PFSK-1 (cell line): ENCODE measurements around the gene RCSD1.

Source experiments
- FOXP2 ChIP-seq: optimal IDR thresholded peaks from 2 replicates; pipeline ENCODE3; 2011; ENCODE audit warnings: borderline replicate concordance, control low read depth, inconsistent platforms; ENCODE audit not compliant: insufficient read depth; ENCODE audit errors: extremely low read length, extremely low read depth
- POLR2AphosphoS5 ChIP-seq: IDR thresholded peaks from 2 replicates; pipeline ENCODE4 v1.6.1; 2012; ENCODE audit warnings: low read depth, mild to moderate bottlenecking, control low read depth, low read length, moderate library complexity
- SIN3A ChIP-seq: IDR thresholded peaks from 2 replicates; pipeline ENCODE4 v1.6.1; 2012; ENCODE audit warnings: mild to moderate bottlenecking, low read length, moderate library complexity, borderline replicate concordance; ENCODE audit not compliant: insufficient read depth
- TAF1 ChIP-seq: IDR thresholded peaks from 2 replicates; pipeline ENCODE4 v1.6.1; 2012; ENCODE audit warnings: low read length, control low read depth, borderline replicate concordance; ENCODE audit not compliant: insufficient read depth
- TF ChIP-seq, protein P1 (sequence below), 2 experiments: IDR thresholded peaks; 2 replicates each; pipeline versions ENCODE4 v1.6.1 to v1.8.0; 2011 to 2012; ENCODE audit warnings: low read depth in 2 of 2, low read length in 2 of 2, control low read depth in 1 of 2, inconsistent platforms in 1 of 2, mild to moderate bottlenecking in 1 of 2, moderate library complexity in 1 of 2; ENCODE audit not compliant: insufficient read depth in 1 of 2

The RCSD1 gene

DNA sequence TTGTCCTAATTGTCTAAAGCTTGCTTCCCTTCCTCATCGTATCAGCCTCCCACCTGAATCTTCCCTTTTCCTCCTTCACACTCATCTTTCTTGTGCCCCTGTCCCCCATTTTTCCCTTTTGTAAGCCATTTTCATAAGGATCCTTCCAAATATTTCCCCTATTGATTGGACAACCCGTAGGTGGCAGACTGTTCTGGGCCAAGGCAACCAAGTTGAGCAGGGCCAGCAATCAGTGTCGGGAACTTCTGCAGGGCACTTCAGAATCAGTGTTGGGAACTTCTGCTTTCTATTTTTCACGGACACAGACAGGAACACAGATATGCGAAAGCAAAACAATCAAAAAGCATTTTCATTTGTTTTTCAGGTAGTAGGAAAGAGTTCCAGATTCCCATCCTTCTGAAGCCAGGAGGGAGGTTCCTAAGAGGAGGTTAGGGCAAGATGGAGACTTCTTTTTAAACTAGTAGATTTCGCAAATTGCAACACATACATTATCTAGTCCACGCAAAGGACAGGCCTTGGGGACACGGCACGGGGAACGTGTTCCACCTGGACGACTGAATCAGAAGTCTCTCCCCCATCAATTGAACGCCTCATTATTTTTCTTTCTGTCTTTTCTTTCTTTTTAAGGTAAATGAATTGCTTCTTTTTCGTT, 91.1 kb downstream of the RCSD1 start:
- no peak for TF ChIP-seq SIN3A
- no peak for TF ChIP-seq FOXP2
- no peak for TF ChIP-seq TAF1
- TF ChIP-seq, protein P1, sequence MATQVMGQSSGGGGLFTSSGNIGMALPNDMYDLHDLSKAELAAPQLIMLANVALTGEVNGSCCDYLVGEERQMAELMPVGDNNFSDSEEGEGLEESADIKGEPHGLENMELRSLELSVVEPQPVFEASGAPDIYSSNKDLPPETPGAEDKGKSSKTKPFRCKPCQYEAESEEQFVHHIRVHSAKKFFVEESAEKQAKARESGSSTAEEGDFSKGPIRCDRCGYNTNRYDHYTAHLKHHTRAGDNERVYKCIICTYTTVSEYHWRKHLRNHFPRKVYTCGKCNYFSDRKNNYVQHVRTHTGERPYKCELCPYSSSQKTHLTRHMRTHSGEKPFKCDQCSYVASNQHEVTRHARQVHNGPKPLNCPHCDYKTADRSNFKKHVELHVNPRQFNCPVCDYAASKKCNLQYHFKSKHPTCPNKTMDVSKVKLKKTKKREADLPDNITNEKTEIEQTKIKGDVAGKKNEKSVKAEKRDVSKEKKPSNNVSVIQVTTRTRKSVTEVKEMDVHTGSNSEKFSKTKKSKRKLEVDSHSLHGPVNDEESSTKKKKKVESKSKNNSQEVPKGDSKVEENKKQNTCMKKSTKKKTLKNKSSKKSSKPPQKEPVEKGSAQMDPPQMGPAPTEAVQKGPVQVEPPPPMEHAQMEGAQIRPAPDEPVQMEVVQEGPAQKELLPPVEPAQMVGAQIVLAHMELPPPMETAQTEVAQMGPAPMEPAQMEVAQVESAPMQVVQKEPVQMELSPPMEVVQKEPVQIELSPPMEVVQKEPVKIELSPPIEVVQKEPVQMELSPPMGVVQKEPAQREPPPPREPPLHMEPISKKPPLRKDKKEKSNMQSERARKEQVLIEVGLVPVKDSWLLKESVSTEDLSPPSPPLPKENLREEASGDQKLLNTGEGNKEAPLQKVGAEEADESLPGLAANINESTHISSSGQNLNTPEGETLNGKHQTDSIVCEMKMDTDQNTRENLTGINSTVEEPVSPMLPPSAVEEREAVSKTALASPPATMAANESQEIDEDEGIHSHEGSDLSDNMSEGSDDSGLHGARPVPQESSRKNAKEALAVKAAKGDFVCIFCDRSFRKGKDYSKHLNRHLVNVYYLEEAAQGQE (IDR thresholded peaks at IDR 0.05; ENCODE audit: insufficient read depth in 1 of 2, low read depth in 2 of 2, low read length in 2 of 2) = no peak
- no peak for TF ChIP-seq POLR2AphosphoS5

DNA sequence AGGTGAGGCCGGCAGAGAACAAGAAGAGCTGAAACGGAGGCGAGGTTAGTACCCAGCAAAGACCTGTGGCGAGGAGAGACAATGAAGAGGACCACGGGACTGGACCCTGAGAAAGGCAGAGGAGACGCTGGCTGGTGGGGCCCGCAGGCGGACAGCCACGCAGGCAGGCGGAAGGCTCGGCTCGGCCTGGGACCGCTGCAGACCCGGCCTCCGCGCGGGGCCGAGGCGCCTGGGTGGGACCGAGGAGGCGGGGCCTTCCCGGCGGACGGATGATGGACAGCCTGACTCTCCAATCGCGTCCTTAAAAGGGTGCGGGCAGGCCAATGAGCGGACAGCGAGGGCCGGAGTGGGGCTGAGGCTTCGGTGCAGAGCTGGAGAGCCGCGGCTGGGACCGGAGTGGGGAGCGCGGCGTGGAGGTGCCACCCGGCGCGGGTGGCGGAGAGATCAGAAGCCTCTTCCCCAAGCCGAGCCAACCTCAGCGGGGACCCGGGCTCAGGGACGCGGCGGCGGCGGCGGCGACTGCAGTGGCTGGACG, 91.7 kb downstream of the RCSD1 start, which contains the start of gene MPZL1:
MPZL1 (plus strand) TSS at position 366 of the 535 bp plus-strand sequence. CDS start 170 bp downstream, outside the sequence.
- TF ChIP-seq TAF1 (peak; percentile 74; the same call in 1 of the 2 replicates), FOXP2 (no peak), POLR2AphosphoS5 (peak; percentile 78)
- TF ChIP-seq, protein P1 (IDR thresholded peaks at IDR 0.05; ENCODE audit: insufficient read depth in 1 of 2, low read depth in 2 of 2, low read length in 2 of 2) = no peak

DNA sequence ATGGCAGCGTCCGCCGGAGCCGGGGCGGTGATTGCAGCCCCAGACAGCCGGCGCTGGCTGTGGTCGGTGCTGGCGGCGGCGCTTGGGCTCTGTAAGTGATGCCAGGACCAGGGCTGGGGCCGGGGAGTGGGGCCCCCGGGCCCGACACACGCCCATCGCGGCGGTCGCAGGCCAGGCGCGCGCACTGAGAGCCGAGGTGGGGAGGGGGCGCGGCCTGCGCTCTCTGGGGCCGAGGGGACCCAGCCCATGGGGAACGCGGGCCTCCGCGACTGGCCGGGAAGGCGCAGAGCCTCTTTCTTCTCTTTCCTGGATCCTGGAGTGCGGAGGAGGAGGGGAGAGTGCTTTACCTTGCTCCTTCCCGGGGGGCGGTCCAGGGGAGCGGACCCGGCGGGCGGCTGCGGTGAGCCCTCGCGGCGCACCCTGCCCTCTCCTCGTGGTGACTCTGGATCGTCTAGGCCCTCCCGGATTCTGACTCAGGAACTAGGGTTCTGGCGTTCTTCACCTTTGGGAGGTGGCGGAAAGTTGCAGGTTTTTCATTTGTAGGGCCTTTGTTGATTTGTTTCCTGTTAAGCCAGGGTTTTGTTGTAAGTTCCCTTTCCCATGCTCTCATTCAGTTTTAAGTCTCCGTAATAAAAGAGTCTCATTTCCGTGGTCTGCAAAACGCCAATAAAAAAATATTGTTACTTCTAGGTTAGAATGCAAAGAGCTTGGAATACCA, 92.3 kb downstream of the RCSD1 start:
- TF ChIP-seq TAF1 = no peak
- TF ChIP-seq, protein P1 (IDR thresholded peaks at IDR 0.05; ENCODE audit: insufficient read depth in 1 of 2, low read depth in 2 of 2, low read length in 2 of 2) = no peak

DNA sequence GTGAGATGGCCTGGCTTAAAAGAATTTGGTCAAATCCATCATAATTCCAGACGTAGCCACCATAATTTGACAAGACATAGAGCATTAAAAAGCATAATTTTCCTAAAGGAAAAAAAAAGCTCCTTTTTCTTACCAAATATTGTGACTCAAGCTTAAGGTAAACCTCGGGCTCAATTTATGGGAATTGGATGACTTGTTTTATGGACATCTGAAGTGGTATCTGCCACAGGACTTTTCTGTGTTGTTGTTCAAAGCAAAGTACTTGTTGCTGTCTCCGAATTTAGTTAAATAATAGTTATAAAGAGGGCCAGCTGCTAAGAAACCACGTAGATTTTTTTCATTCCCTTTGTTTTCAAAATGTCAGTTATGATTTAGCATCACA, 92.8 kb downstream of the RCSD1 start:
- TF ChIP-seq TAF1 (no peak), SIN3A (no peak), FOXP2 (no peak), POLR2AphosphoS5 (no peak; the same call in 1 of the 2 replicates)
- TF ChIP-seq, protein P1 (IDR thresholded peaks at IDR 0.05; ENCODE audit: insufficient read depth in 1 of 2, low read depth in 2 of 2, low read length in 2 of 2) = no peak
